Measurements from ENCODE around the gene C1D. TPM values are rescaled to one million over a fixed set of nuclear protein-coding genes. Genes with fewer than 3 reads are reported as not detected.

The C1D gene
- total RNA-seq, 1 donor from 2014 or later, result 18.5 TPM

- intact Hi-C loops (cut with micrococcal nuclease), result no loop called here
- no peak for DNase-seq
These were observed 2.2 kb downstream of the C1D start for GRCh38 chr2:68060652-68061051.

GRCh38 chr2:68059784-68060525, 2.8 kb downstream of the C1D start:
- no peak for DNase-seq
- ATAC-seq, result no peak
- intact Hi-C loops (cut with micrococcal nuclease), result no loop called here

More at GRCh38 chr2:68060652-68061051, 2.2 kb downstream of the C1D start:
- no peak for ATAC-seq

GRCh38 chr2:68057658-68058396, 5.0 kb downstream of the C1D start:
- intact Hi-C loops (cut with micrococcal nuclease), result no loop called here
- ATAC-seq (no peak), DNase-seq (no peak)

- ATAC-seq, result peak; percentile 70
- no peak for DNase-seq
- intact Hi-C loops (cut with micrococcal nuclease), result no loop called here
These were observed 9.9 kb downstream of the C1D start for GRCh38 chr2:68052717-68053422.

- ATAC-seq (no peak), DNase-seq (no peak)
- intact Hi-C loops (cut with micrococcal nuclease), result no loop called here
These were observed 12.5 kb downstream of the C1D start for GRCh38 chr2:68050353-68050752.

- no peak for ATAC-seq
- intact Hi-C loops (cut with micrococcal nuclease), result no loop called here
- DNase-seq, result no peak
These were observed 16.1 kb downstream of the C1D start for GRCh38 chr2:68046642-68047240.

GRCh38 chr2:68046224-68046623, 16.6 kb downstream of the C1D start:
- ATAC-seq (no peak), DNase-seq (no peak)
- intact Hi-C loops (cut with micrococcal nuclease), result no loop called here

- DNase-seq (no peak), ATAC-seq (no peak)
- intact Hi-C loops (cut with micrococcal nuclease), result no loop called here
These were observed 17.5 kb downstream of the C1D start for GRCh38 chr2:68045342-68045741.

- DNase-seq (no peak), ATAC-seq (no peak)
- intact Hi-C loops (cut with micrococcal nuclease), result no loop called here
These were observed 18.7 kb downstream of the C1D start for GRCh38 chr2:68044099-68044498.

- no peak for DNase-seq
- intact Hi-C loops (cut with micrococcal nuclease), result no loop called here
- ATAC-seq, result no peak
These were observed 19.1 kb downstream of the C1D start for GRCh38 chr2:68043695-68044094.

- ATAC-seq (no peak), DNase-seq (no peak)
- intact Hi-C loops (cut with micrococcal nuclease), result no loop called here
These were observed 19.8 kb downstream of the C1D start for GRCh38 chr2:68043032-68043431.

GRCh38 chr2:68041704-68042245, 21.0 kb downstream of the C1D start:
- DNase-seq (no peak), ATAC-seq (no peak)
- intact Hi-C loops (cut with micrococcal nuclease), result no loop called here

GRCh38 chr2:68040078-68040477, 22.7 kb downstream of the C1D start:
- DNase-seq (no peak), ATAC-seq (no peak)
- intact Hi-C loops (cut with micrococcal nuclease), result no loop called here

GRCh38 chr2:68039317-68039716, 23.5 kb downstream of the C1D start:
- DNase-seq, result no peak
- intact Hi-C loops (cut with micrococcal nuclease), result no loop called here
- ATAC-seq, result no peak

- intact Hi-C loops (cut with micrococcal nuclease), result no loop called here
- no peak for ATAC-seq
- no peak for DNase-seq
These were observed 30.1 kb downstream of the C1D start for GRCh38 chr2:68032702-68033101.

- no peak for ATAC-seq
- intact Hi-C loops (cut with micrococcal nuclease), result no loop called here
- DNase-seq, result no peak
These were observed 31.2 kb downstream of the C1D start for GRCh38 chr2:68031542-68032160.

GRCh38 chr2:68031043-68031442, 31.8 kb downstream of the C1D start:
- no peak for ATAC-seq
- DNase-seq, result no peak
- intact Hi-C loops (cut with micrococcal nuclease), result no loop called here

GRCh38 chr2:68030529-68030928, 32.3 kb downstream of the C1D start:
- intact Hi-C loops (cut with micrococcal nuclease), result no loop called here
- ATAC-seq (no peak), DNase-seq (no peak)

GRCh38 chr2:68027959-68028358, 34.8 kb downstream of the C1D start:
- intact Hi-C loops (cut with micrococcal nuclease), result no loop called here
- DNase-seq, result no peak
- ATAC-seq, result no peak
